NCI-H128 (cell line): ENCODE measurements around the gene IFI27L2.
A peak's percentile ranks its signal among the peaks of the same experiment; 100 is the strongest.
"Not testable (repeated sequence)": the region's sequence is repeated elsewhere in the genome, so short reads cannot be mapped to it uniquely, and the experiment has no call there.

Source experiments
- DNase-seq: peaks from one replicate; lab custom pipeline; 2025; ENCODE audit not compliant: unreplicated experiment; lab: John Stamatoyannopoulos, UW

The IFI27L2 gene

GRCh38 chr14:94129111-94129757 is at the start of gene IFI27L2:
IFI27L2 (minus strand) TSS chr14:94129604; CDS start chr14:94129564, 40 bp downstream.
- peak; percentile 66 for DNase-seq

GRCh38 chr14:94177806-94178205 is 48.4 kb upstream of the IFI27L2 start:
- DNase-seq, result no peak

- no peak for DNase-seq
These were observed 47.4 kb upstream of the IFI27L2 start for GRCh38 chr14:94176808-94177207.

- no peak for DNase-seq
These were observed 46.3 kb upstream of the IFI27L2 start for GRCh38 chr14:94175747-94176146.

GRCh38 chr14:94175011-94175745 is 45.8 kb upstream of the IFI27L2 start:
- DNase-seq, result no peak

GRCh38 chr14:94174604-94175010 is 45.2 kb upstream of the IFI27L2 start:
- no peak for DNase-seq

- peak; percentile 78 for DNase-seq
These were observed 44.6 kb upstream of the IFI27L2 start, which contains the start of gene PPP4R4 for GRCh38 chr14:94173885-94174603. PPP4R4 (plus strand) TSS chr14:94174322; CDS start chr14:94174466, 144 bp downstream.

GRCh38 chr14:94173471-94173884 is 44.1 kb upstream of the IFI27L2 start:
- no peak for DNase-seq

- no peak for DNase-seq
These were observed 43.1 kb upstream of the IFI27L2 start for GRCh38 chr14:94172545-94172944.

- no peak for DNase-seq
These were observed 41.8 kb upstream of the IFI27L2 start for GRCh38 chr14:94171208-94171607.

- DNase-seq, result no peak
These were observed 40.7 kb upstream of the IFI27L2 start for GRCh38 chr14:94170136-94170535.

GRCh38 chr14:94165744-94166143 is 36.3 kb upstream of the IFI27L2 start:
- DNase-seq, result no peak

- no peak for DNase-seq
These were observed 35.5 kb upstream of the IFI27L2 start for GRCh38 chr14:94164685-94165431.

GRCh38 chr14:94163796-94164195 is 34.4 kb upstream of the IFI27L2 start:
- DNase-seq, result no peak

GRCh38 chr14:94162466-94162865 is 33.1 kb upstream of the IFI27L2 start:
- DNase-seq, result no peak

- no peak for DNase-seq
These were observed 32.6 kb upstream of the IFI27L2 start for GRCh38 chr14:94161981-94162380.

- no peak for DNase-seq
These were observed 31.7 kb upstream of the IFI27L2 start for GRCh38 chr14:94161058-94161457.

- no peak for DNase-seq
These were observed 29.0 kb upstream of the IFI27L2 start for GRCh38 chr14:94158239-94158883.

- DNase-seq, result no peak
These were observed 27.8 kb upstream of the IFI27L2 start for GRCh38 chr14:94157197-94157596.

GRCh38 chr14:94156143-94156542 is 26.7 kb upstream of the IFI27L2 start:
- DNase-seq, result not testable (repeated sequence)
